Gastrocnemius medialis (tissue), 4 donors: ENCODE results near the gene ZNF280D.
"Not testable (repeated sequence)": the region's sequence is repeated elsewhere in the genome, so short reads cannot be mapped to it uniquely, and the experiment has no call there.

ENCODE experiments used
- POLR2A ChIP-seq, 2 donors: fragments of 450-650 bp; IDR thresholded peaks; one replicate each; pipeline ENCODE4 v1.6.1; 2017; ENCODE audit warnings: antibody characterized with exemption in 2 of 2, mild to moderate bottlenecking in 2 of 2, moderate library complexity in 2 of 2
- TF ChIP-seq, protein P1 (sequence below), 5 experiments: fragments of 450-650 bp in 3 of 5; fragments of 200-600 bp in 2 of 5; sonication (generic) in 2 of 5; IDR thresholded peaks in 4 of 5; conservative IDR thresholded peaks in 1 of 5; 1 replicate in 4 of 5; 2 replicates in 1 of 5; pipeline ENCODE4 v1.5.1; 2016 to 2019; ENCODE audit warnings: antibody characterized with exemption in 5 of 5, mild to moderate bottlenecking in 3 of 5, moderate library complexity in 3 of 5

DNA sequence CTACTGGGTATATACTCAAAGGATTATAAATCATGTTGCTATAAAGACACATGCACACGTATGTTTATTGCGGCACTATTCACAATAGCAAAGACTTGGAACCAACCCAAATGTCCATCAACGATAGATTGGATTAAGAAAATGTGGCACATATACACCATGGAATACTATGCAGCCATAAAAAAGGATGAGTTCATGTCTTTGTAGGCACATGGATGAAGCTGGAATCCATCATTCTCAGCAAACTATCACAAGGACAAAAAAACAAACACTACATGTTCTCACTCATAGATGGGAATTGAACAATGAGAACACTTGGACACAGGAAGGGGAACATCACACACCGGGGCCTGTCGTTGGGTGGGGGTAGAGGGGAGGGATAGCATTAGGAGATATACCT lies 23.8 kb downstream of the ZNF280D start:
- TF ChIP-seq, protein P1, sequence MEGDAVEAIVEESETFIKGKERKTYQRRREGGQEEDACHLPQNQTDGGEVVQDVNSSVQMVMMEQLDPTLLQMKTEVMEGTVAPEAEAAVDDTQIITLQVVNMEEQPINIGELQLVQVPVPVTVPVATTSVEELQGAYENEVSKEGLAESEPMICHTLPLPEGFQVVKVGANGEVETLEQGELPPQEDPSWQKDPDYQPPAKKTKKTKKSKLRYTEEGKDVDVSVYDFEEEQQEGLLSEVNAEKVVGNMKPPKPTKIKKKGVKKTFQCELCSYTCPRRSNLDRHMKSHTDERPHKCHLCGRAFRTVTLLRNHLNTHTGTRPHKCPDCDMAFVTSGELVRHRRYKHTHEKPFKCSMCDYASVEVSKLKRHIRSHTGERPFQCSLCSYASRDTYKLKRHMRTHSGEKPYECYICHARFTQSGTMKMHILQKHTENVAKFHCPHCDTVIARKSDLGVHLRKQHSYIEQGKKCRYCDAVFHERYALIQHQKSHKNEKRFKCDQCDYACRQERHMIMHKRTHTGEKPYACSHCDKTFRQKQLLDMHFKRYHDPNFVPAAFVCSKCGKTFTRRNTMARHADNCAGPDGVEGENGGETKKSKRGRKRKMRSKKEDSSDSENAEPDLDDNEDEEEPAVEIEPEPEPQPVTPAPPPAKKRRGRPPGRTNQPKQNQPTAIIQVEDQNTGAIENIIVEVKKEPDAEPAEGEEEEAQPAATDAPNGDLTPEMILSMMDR (IDR thresholded peaks at IDR 0.05 in 4 of 5, conservative IDR thresholded peaks at IDR 0.05 in 1 of 5): not testable (repeated sequence)
- not testable (repeated sequence) for TF ChIP-seq POLR2A (IDR thresholded peaks at IDR 0.05)
